GM18861 (cell line): ENCODE data around the gene TMEM63A.
A peak's percentile ranks its signal among the peaks of the same experiment; 100 is the strongest.

Source experiments
- ATAC-seq: cut with Tn5 transposase; IDR thresholded peaks from one replicate; pipeline ENCODE4 v1.9.1; 2021; ENCODE audit not compliant: unreplicated experiment

The TMEM63A gene

GRCh38 chr1:225886159-225887029, 4.2 kb upstream of the TMEM63A start:
- ATAC-seq, result no peak

- no peak for ATAC-seq
Measured at GRCh38 chr1:225885336-225885735, 3.2 kb upstream of the TMEM63A start.

- ATAC-seq, result no peak
Measured at GRCh38 chr1:225883616-225884265, 1.6 kb upstream of the TMEM63A start.

- ATAC-seq, result peak; percentile 13
Measured at GRCh38 chr1:225882694-225883615, 775 bp upstream of the TMEM63A start.

GRCh38 chr1:225881081-225881958, 860 bp downstream of the TMEM63A start:
- ATAC-seq, result no peak

GRCh38 chr1:225880636-225881035, 1.5 kb downstream of the TMEM63A start:
- no peak for ATAC-seq

GRCh38 chr1:225880222-225880588, 2.0 kb downstream of the TMEM63A start:
- no peak for ATAC-seq

GRCh38 chr1:225879521-225880221, 2.5 kb downstream of the TMEM63A start:
- ATAC-seq, result no peak

- ATAC-seq, result no peak
Measured at GRCh38 chr1:225878282-225878681, 3.9 kb downstream of the TMEM63A start.

- ATAC-seq, result no peak
Measured at GRCh38 chr1:225877580-225877979, 4.6 kb downstream of the TMEM63A start.

GRCh38 chr1:225876900-225877510, 5.2 kb downstream of the TMEM63A start:
- ATAC-seq, result no peak

- no peak for ATAC-seq
Measured at GRCh38 chr1:225875044-225875815, 7.0 kb downstream of the TMEM63A start.

- no peak for ATAC-seq
Measured at GRCh38 chr1:225874431-225874830, 7.7 kb downstream of the TMEM63A start.

GRCh38 chr1:225873281-225873850, 8.8 kb downstream of the TMEM63A start:
- ATAC-seq, result no peak

GRCh38 chr1:225872075-225872430, 10.1 kb downstream of the TMEM63A start:
- ATAC-seq, result no peak

GRCh38 chr1:225871359-225872074, 10.7 kb downstream of the TMEM63A start:
- ATAC-seq, result no peak

GRCh38 chr1:225870911-225871310, 11.3 kb downstream of the TMEM63A start:
- ATAC-seq, result no peak
